KBM-7 (cell line): ENCODE measurements around the gene OCIAD1.
A peak's percentile ranks its signal among the peaks of the same experiment; 100 is the strongest.
"Not testable (repeated sequence)": the region's sequence is repeated elsewhere in the genome, so short reads cannot be mapped to it uniquely, and the experiment has no call there.

Experiments
- DNase-seq: peaks from one replicate; pipeline ENCODE4 v3.0.0-alpha.2; 2015
- in situ Hi-C: fragments of 300-500 bp; cut with MboI; formaldehyde crosslinking; loops from 2 replicates; pipeline ENCODE4 v1.14.3; 2020; ENCODE audit warnings: low sequenced_read_pairs, low pct_unique_long_range_greater_than_20kb, mixed read lengths

OCIAD1 gene, protein sequence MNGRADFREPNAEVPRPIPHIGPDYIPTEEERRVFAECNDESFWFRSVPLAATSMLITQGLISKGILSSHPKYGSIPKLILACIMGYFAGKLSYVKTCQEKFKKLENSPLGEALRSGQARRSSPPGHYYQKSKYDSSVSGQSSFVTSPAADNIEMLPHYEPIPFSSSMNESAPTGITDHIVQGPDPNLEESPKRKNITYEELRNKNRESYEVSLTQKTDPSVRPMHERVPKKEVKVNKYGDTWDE

DNA sequence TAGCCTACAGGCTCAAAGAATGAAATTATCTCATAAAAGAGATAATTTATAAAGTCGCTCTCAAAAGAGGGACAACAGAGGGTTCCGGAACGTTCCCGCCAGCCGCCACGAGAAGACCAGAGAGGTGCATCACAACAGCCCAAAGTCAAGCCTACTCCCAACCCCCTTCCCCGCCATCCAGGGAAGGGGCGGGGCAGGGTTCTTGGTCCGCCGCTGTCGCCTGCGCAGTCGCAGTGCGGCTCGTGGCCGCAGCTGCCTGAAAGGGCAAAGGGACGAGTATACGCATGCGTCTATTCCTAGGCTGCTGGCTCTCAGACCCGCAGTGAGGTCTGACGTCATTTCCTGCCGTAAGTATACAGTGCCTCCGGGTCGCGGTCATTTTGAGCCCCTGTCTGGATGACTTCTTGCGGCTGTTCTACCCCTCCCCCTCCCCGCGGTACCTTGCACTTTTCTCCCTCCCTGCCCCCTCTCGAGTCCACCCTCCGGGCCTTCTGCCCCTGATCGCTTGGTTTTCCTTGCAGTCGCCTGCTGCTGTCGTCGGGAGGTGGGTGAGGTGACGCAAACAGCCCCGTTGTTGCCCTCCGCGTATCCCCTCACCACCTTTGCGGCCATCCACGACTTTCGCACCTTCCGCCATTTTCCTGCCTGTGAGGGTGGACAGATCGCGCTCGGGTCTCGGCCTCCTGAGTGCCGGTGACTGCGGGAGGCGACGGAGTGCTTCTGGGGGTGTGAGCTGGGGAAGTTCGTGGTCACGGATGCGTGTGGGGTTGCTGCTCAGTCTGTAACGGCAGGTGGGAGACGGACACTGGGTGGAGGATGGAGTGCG is at the start of gene OCIAD1:
TSS of gene OCIAD1 (plus strand) at position 383 of the 826 bp plus-strand sequence. CDS start 1,537 bp downstream, outside the sequence.
- peak; percentile 98 for DNase-seq
- in situ Hi-C loops, result no loop called here

DNA sequence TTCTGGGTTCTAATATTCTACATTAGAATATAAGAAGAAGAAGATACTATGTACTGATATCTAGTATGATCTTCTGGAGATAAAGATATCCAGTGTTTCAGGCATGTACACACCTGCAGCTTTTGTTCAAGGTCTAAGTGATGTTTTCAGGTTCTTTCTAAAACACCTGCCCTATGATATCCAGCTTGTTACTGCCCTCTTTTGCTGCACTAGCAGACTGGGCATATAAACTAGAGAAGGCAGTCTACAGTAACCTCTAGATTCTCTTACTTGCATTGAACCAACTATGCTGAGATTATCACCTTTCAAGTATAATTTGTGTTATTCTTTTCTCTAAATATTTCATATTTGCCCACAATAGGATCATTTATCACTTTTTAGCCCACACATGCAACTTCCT is 48.9 kb upstream of the OCIAD1 start:
- in situ Hi-C loops, result no loop called here
- no peak for DNase-seq

DNA sequence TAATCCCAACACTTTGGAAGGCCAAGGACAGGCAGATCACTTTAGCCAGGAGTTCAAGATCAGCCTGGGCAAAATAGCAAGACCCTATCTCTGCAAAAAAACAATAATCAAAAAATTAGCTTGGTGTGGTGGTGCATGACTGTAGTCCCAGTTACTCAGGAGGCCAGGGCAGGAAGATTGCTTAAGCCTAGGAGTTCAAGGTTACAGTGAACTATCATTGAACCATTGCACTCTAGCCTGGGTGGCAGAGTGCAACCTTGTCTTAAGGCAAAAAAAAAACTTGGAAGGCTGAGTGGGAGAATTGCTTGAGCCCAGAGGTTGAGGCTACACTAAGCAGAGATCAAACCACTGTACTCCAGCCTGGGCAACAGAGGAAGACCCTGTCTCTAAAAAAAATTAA is 45.6 kb upstream of the OCIAD1 start:
- in situ Hi-C loops, result no loop called here
- DNase-seq, result no peak

DNA sequence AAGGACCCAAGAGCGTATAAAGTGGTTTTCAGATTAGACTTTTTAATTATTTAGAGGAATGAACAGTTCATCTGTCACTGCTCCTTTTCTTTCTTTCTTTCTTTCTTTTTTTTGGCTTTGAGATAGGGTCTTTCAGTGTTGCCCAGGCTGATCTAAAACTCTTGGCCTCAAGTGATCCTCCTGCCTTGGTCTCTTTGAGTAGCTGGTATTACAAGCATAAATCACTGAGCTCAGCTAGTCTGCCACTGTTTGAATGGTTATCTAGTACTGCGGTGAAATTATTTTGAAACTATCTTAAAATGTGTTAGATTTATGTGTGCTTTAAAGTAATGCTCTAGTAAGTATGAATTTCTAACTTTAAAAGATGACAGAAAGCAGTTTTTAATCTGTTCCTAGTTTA is 44.3 kb upstream of the OCIAD1 start:
- DNase-seq, result no peak
- in situ Hi-C loops, result no loop called here

DNA sequence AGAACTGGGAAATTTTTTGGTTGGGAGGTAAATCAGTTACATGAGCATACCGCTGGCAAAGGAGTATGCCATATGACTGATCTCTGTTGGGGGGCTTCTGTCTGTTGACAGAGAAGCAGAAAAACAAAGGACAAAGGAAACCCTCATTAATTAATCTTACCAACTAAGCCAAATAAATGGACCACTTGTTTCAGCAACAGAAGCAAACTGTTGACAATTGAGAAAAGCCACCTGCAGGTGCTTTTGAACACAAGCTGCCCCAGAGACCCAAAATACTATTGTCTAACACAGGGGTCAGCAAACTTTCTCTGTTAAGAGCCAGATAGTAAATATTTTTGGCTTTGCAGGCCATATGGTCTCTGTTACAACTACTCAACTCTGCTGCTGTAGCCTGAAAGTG is 43.8 kb upstream of the OCIAD1 start:
- DNase-seq, result no peak

DNA sequence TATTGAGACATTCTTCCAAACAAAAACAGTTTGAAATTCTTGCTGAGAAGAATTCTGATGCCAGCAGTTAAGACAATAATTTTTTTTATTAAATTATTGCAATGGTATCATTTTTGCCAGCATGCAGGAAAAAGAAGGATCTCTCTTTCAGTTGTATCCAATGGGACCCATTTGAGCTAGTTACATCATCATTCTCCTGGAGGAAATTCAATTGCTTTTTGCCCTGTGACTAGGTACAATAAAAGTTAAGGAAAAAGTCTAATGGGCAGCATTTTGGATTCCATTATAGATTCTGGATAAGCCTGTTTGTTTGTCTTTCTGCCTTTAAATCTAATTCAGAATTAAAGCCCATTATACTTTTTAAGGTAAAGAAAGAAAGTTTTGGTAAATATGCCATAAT is 40.3 kb upstream of the OCIAD1 start:
- no peak for DNase-seq
- in situ Hi-C loops, result no loop called here

More for the DNA sequence above, 43.8 kb upstream of the OCIAD1 start:
- in situ Hi-C loops, result no loop called here

DNA sequence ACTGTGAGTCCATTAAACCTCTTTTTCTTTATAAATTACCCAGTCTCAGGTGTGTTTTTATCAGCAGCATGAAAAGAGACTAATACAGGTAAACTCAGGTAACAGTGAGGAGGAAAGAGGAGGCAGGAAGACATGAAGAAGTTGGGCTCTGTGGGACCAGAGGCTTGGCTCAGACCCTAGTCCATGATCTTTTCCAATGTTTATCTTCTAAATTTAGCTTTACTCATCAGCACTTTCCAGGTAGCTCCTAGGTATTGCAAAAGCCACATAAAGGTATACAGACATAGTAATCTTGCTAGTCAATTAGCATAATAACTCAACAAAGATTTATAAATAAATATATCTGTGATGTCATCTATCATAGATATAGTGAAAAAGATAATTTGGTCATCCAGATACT is 39.6 kb upstream of the OCIAD1 start:
- in situ Hi-C loops, result no loop called here
- DNase-seq, result no peak

DNA sequence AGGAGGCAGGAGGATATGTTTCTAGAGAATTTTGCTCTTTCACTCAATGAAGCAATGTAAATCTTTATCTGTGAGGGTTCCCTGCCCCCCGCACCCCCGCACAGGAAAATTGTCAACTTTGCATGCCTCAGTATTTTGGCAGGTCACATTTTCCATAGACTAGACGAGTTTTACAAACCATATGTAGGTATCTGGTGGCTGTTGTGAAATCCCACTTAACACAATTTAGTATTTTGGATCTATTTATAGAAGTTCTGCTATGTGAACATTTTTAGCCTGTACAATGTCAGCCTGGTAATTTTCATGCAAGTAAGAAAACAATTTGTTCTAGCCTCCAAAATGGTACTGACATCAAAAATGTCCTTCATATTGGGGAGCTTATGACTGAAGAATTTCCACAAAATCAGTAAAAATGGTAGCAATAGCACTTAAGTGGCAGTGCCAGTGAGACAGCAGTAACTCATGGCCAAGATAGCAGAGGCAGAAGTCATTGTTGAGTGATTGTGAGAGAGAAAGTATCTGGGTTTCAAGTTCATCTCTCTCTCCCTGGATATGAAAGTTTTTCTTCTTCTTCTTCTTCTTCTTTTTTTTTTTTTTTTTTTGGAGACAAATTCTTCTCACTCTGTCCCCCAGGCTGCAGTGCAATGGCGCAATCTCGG is 38.4 kb upstream of the OCIAD1 start:
- in situ Hi-C loops, result no loop called here
- peak; percentile 42 for DNase-seq

DNA sequence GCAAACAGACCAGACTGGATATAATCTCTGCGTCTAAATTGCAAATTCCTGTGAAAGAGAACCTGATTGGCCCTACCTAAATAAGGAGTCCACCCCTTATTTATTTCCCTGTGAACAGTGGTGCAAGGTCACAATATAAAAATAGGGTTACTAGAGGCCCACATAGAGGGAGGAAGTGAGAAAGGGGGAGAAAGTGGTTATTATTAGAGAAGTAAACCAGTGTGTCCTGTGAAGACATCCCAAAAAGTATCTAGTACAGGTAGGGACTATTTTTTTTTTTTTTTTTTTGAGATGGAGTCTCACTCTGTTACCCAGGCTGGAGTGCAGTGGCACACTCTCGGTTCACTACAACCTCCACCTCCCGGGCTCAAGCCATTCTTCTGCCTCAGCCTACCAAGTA is 35.8 kb upstream of the OCIAD1 start:
- in situ Hi-C loops, result no loop called here
- DNase-seq, result no peak

DNA sequence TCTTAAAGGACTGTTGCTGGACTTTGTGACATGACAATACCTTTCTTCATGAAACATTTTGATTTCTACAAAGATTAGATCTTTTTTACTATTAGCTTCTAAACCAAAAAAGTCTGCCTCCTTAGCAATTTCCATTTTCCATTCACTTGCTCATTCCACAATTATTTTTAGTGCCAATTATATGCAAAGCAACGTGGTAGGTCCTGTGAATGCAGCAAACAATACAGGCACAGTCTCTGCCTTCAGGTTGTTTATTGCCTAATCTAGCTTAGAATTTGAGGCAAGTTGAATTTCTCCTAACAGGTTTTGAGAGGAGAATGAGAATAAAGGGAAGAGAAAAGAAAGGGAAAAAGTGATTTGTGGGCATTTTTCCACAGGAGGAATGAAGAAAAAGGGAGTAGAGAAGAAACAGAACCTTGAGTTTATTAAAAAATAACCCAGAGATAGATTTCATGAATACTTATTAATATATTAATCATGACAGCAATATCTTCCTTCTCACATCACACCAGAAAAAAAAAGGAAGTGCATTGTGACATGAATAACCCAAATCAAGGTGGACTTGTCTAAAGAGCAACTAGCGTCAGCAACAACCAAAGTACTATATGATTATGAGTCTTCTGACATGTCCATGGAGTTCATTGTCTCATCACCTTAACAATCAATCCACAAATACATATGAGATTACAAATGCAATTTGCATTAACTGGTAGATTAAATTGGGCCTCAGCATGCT is 34.5 kb upstream of the OCIAD1 start:
- in situ Hi-C loops, result no loop called here
- DNase-seq, result no peak

DNA sequence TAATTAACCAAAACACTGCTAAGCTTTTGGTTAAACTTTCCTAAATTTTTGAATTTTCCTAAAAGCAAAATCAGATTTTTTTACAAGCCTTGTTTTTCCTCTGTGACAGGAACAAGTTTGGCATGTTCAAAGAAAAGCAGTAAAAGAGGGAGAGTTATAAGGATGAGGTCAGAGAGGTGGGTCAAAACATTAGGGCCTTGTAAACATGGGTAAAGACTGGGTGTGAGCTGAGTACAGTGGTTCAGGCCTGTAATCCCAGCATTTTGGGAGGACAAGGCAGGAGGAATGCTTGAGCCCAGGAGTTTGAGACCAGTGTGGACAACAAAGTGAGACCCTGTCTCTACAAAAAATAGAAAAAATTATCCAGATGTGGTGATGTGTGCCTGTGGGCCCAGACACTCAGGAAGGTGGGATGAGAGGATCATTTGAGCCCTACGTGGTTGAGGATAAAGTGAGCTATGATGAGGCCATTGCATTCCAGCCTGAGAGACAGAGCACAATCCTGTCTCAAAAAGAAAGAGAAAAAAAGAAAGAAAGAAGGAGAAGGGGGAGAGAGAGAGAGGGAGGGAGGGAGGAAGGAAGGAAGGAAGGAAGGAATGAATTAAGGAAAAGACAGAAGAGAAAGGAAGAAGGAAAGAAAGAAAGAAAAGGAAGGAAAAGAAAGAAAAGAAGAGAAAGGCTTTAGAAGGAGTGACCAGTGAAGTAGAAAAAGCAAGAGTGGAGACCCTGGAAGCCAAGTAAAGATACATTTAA is 33.8 kb upstream of the OCIAD1 start:
- DNase-seq, result no peak
- in situ Hi-C loops, result no loop called here

DNA sequence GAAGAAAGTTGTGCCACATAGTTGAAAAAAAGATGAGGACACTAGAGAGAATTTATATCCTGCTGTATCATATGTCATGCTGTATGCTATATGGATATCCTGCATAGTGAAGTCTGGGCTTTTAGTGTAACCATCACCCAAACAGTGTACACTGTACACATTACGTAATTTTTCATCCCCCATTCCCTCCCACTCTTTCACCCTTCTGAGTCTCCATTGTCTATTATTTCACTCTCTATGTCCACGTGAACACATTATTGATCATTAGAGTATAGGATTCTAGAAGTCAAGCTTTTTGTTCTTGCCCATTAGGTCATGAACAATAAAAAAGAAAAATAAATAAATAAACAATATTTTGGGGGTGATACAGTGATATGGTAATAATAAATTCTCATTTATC is 32.8 kb upstream of the OCIAD1 start:
- DNase-seq, result no peak
- in situ Hi-C loops, result no loop called here

DNA sequence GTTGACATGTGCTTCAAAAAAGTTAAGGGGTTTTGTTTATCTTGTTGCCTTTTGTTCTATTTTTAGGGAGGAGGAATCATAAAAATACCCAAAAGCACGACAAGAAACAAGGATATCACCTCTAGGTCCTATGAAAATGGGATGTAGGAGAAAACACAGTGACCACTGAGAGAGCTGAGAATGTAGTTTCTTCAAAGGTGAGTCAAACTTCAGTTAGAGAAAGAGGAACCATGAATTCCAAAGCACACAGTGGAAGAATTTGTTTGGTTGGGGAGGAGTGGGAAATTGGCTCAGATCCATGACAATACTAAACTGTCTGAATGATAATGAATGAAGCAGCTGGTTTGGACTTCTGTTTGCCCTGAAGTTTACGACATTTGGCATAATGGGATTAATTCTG is 31.7 kb upstream of the OCIAD1 start:
- in situ Hi-C loops, result no loop called here
- peak; percentile 73 for DNase-seq

DNA sequence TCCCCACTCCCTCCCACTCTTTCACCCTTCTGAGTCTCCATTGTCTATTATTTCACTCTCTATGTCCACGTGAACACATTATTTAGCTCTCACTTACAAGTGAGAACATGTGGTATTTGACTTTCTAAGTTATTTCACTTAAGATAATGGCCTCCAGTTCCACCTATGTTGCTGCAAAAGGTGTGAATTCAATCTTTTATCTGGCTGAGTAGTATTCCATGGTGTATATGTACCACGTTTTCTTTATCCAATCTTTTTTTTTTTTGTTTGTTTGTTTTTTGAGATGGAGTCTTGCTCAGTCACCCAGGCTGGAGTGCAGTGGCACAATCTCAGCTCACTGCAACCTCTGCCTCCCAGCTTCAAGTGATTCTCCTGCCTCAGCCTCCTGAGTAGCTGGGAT is 30.7 kb upstream of the OCIAD1 start:
- in situ Hi-C loops, DNase-seq: not testable (repeated sequence)

DNA sequence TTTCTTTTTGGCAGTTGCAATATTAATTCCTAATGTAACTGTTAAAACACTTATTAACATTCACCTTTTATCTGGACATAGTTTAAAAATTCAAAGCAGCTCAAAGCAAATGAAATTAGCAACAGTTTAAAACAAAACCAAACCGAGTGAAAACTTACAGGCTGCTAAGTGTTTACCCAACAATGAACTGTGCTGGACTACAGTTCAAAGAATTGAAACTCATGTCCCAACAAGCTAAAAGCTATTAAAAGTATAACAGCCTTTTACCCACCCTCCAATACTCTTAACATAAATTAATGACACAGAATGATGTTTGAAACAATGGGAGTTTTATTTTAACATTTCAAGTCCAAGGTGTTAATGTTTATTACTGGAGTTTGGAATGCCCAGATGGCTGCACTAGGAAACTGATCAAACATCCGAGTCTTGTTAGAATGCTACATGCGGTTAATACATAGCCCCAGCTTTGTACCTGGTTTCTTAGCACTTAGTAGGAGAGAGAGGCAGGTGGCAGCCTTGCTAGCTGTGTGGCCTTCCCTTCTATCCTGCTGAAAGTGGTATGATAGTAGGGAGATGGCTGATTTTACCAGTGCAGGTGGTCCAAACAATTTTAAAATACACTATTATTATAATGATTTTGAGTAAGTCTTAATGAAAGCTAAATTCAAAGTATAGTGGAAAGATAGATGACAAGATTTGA is 29.7 kb upstream of the OCIAD1 start:
- DNase-seq, result no peak
- in situ Hi-C loops, result no loop called here

DNA sequence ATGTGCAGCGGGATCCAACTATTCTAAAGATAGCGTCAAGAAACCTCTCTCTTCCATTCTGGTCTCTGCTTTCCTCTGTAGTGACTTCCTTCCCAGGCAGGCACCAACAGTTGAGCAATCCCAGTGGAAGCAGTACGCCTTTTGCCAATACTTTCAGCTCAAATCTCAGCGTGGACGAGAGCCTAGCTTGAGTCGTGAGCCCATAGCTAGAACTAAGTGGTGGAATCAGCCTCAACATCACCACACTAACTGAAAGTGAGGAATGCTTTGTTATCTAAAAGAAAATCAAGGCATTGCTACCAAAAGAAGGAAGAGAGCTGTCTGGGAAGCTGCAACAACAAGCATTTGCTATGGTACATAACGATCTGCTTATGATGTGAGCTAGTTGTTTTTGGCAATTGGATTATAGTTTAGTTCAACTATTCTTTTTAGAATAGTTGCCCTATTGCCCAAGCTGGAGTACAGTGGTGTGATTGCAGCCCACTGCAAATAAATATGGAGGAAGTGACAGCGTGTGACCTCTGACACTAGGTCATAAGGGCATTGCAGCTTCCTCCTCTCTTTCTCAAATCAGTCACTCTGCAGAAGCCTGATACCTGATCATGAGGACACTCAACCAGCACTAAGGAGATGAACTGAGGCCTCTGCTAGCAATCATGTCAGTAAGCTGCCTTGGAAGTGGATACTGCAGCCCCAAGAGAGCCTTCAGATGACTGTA is 26.1 kb upstream of the OCIAD1 start:
- no peak for DNase-seq
- in situ Hi-C loops, result no loop called here

DNA sequence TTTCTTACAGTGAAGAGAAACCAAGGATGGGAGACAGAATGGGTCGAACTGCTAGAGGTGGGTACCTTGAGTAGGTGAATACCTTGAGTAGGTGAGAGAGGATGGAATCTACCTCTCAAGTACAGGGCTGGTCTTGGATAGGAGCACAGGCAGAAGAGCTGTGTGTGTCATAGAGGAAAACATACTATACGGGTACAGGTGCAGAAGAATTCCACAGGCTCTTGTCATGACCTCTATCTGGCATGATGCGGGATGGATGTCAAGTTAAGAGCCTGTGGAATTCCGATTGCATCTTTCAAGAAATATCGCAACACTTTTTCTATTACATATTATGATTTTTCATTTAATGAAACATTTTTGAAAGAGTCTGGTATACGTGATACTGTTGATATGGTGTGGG is 18.0 kb upstream of the OCIAD1 start:
- in situ Hi-C loops, result no loop called here
- no peak for DNase-seq

DNA sequence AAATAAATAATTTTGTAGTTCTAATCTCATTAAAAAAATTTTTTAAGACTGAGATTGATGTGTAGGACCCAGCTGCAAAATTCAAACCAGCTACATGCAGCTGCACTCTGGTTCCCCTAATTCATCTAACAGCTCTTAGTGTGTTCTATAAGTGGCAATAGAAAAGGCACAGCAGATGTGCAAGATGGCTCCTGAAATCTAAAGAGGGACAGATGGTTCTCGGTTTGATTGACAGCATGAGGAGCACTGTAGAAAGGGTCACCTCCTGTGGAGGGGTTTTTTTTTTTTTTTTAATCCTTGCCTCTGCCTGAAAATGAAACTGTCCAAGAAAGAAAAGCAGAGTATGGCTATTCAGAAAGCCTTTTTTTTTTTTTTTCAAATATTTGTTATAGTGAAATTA is 16.9 kb upstream of the OCIAD1 start:
- DNase-seq, result no peak
- in situ Hi-C loops, result no loop called here
